ENCODE data around the gene FGD6.

- TF ChIP-seq EP300 (IDR thresholded peaks at IDR 0.05) (no peak), CTCF (IDR thresholded peaks at IDR 0.05) (no peak), POLR2A (IDR thresholded peaks at IDR 0.05; ENCODE audit: low read length) (no peak), EHMT2 (IDR thresholded peaks at IDR 0.05; ENCODE audit: low read depth) (no peak), CBX8 (IDR thresholded peaks at IDR 0.05) (no peak), CHD2 (IDR thresholded peaks at IDR 0.05; ENCODE audit: low read length, partially characterized antibody) (no peak), RCOR1 (IDR thresholded peaks at IDR 0.05; ENCODE audit: low read depth, low read length) (no peak)
These were observed 4.7 kb downstream of the FGD6 start for GRCh38 chr12:95212586-95212985.
